Measurements from ENCODE around the gene KBTBD4.

DNA sequence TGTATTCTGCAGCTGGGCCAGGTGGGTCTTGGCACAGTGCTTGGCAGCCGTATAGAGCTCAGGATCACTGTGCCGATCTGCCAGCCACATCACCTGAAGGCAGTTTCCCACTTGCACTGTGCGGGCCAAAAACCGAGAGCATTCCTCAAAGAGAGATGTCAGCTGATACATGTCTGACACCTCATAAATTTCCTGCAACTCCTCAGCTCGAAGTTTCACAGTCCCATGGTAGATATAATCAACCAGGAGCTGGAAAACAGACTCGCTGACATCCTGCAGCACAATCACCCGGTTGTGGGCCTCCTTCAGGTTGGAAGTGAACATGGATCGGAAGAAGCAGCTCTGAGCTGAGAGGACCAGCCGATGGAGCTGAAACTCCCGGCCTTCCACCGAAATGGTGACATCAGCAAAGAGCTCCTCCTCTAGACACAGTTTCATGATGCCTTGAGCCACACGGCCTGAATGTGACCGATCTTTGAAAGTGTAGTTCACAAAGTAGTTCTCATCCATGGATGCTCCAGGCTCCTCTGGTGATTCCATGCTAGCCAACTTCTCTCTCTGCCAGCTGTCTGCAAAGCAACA is 1.2 kb downstream of the KBTBD4 start:
- no peak for TF ChIP-seq CEBPB (IDR thresholded peaks at IDR 0.05; ENCODE audit: low read depth)
- TF ChIP-seq, protein P1, sequence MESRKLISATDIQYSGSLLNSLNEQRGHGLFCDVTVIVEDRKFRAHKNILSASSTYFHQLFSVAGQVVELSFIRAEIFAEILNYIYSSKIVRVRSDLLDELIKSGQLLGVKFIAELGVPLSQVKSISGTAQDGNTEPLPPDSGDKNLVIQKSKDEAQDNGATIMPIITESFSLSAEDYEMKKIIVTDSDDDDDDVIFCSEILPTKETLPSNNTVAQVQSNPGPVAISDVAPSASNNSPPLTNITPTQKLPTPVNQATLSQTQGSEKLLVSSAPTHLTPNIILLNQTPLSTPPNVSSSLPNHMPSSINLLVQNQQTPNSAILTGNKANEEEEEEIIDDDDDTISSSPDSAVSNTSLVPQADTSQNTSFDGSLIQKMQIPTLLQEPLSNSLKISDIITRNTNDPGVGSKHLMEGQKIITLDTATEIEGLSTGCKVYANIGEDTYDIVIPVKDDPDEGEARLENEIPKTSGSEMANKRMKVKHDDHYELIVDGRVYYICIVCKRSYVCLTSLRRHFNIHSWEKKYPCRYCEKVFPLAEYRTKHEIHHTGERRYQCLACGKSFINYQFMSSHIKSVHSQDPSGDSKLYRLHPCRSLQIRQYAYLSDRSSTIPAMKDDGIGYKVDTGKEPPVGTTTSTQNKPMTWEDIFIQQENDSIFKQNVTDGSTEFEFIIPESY (IDR thresholded peaks at IDR 0.05; ENCODE audit: extremely low read depth, insufficient replicate concordance, low read length), result no peak
- no peak for TF ChIP-seq EZH2 (IDR thresholded peaks at IDR 0.05)
- TF ChIP-seq, protein P2, sequence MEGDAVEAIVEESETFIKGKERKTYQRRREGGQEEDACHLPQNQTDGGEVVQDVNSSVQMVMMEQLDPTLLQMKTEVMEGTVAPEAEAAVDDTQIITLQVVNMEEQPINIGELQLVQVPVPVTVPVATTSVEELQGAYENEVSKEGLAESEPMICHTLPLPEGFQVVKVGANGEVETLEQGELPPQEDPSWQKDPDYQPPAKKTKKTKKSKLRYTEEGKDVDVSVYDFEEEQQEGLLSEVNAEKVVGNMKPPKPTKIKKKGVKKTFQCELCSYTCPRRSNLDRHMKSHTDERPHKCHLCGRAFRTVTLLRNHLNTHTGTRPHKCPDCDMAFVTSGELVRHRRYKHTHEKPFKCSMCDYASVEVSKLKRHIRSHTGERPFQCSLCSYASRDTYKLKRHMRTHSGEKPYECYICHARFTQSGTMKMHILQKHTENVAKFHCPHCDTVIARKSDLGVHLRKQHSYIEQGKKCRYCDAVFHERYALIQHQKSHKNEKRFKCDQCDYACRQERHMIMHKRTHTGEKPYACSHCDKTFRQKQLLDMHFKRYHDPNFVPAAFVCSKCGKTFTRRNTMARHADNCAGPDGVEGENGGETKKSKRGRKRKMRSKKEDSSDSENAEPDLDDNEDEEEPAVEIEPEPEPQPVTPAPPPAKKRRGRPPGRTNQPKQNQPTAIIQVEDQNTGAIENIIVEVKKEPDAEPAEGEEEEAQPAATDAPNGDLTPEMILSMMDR (IDR thresholded peaks at IDR 0.05 in 2 of 3, conservative IDR thresholded peaks at IDR 0.05 in 1 of 3; ENCODE audit: borderline replicate concordance in 1 of 3, insufficient read depth in 1 of 3, low read depth in 2 of 3, low read length in 2 of 3), result no peak
- TF ChIP-seq POLR2A (IDR thresholded peaks at IDR 0.05; ENCODE audit: borderline replicate concordance, extremely low read depth, insufficient read depth, insufficient read length), result no peak
- TF ChIP-seq, protein P3, sequence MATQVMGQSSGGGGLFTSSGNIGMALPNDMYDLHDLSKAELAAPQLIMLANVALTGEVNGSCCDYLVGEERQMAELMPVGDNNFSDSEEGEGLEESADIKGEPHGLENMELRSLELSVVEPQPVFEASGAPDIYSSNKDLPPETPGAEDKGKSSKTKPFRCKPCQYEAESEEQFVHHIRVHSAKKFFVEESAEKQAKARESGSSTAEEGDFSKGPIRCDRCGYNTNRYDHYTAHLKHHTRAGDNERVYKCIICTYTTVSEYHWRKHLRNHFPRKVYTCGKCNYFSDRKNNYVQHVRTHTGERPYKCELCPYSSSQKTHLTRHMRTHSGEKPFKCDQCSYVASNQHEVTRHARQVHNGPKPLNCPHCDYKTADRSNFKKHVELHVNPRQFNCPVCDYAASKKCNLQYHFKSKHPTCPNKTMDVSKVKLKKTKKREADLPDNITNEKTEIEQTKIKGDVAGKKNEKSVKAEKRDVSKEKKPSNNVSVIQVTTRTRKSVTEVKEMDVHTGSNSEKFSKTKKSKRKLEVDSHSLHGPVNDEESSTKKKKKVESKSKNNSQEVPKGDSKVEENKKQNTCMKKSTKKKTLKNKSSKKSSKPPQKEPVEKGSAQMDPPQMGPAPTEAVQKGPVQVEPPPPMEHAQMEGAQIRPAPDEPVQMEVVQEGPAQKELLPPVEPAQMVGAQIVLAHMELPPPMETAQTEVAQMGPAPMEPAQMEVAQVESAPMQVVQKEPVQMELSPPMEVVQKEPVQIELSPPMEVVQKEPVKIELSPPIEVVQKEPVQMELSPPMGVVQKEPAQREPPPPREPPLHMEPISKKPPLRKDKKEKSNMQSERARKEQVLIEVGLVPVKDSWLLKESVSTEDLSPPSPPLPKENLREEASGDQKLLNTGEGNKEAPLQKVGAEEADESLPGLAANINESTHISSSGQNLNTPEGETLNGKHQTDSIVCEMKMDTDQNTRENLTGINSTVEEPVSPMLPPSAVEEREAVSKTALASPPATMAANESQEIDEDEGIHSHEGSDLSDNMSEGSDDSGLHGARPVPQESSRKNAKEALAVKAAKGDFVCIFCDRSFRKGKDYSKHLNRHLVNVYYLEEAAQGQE (IDR thresholded peaks at IDR 0.05; ENCODE audit: low read depth), result no peak
- TF ChIP-seq POLR2AphosphoS5 (IDR thresholded peaks at IDR 0.05; ENCODE audit: low read depth, low read length), result no peak
- TF ChIP-seq, protein P4, sequence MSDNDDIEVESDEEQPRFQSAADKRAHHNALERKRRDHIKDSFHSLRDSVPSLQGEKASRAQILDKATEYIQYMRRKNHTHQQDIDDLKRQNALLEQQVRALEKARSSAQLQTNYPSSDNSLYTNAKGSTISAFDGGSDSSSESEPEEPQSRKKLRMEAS (IDR thresholded peaks at IDR 0.05), result no peak
- TF ChIP-seq ELF1 (IDR thresholded peaks at IDR 0.05; ENCODE audit: borderline replicate concordance, low read depth), result no peak

Data from HCT116 (cell line).